HG02943 (cell line): Measurements from ENCODE around the gene PPP1CB.

Source experiments
- ATAC-seq: cut with Tn5 transposase; IDR thresholded peaks from one replicate; pipeline ENCODE4 v1.9.1; 2021; ENCODE audit warnings: mild to moderate bottlenecking, low read depth, moderate library complexity; ENCODE audit not compliant: unreplicated experiment

The PPP1CB gene

DNA sequence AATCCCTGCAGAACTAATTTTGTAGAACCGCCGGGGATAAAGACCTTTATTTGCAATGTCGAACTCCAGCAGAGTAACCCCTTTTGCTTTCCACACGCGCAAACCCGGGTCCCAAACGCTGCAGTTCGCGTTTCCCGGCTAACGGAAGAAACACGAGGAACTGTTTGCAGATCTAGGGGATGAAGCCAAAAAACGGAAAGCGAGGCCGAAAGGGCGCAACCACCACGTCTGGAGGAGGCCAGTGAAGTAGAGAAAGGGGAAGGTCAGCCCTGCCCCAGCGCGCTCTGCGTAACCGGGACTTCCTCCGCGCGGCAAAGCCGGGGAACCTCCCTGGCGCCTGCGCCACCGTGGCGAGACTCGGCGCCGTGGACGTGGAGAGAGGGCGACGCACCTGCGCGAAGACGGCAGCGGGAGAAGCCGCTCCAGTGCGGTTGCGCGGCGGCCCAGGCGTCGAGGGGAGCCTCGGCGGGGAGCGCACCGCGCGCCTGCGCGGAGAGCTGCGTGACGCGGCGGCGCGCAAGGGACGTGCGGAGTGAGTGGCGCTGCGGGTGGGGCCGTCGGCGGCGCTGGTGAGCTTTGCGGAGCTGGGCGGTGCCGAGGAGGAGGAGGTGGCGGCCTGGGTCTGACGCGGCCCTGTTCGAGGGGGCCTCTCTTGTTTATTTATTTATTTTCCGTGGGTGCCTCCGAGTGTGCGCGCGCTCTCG is at the start of gene PPP1CB:
Gene PPP1CB (plus strand): TSS at position 579 of the 704 bp plus-strand sequence. CDS start 295 bp downstream, outside the sequence.
- ATAC-seq = peak; percentile 74

DNA sequence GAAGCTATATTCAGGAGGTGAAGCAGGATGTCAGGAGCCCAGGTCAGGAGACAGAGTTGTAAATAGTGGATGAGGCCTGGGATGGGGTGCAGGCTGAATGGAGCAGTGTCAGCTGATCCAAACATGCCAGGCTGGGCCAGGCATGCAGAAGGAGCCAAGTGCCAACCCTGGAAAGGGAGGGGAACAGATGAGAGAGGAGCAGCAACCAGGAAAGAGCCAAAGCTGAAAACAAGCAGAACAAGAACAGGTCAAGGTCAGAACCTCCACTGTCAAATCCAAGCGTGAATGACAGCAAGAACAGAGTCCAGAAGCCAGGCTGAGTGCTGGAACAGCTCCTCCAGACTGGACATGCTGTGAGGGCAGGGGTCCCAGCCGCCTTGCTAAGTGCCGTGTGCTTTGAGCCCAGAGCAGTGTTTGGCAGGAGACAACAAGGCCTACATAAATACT is 49.2 kb upstream of the PPP1CB start:
- ATAC-seq = no peak

GRCh38 chr2:28702878-28703277 is 48.8 kb upstream of the PPP1CB start:
- ATAC-seq = no peak

GRCh38 chr2:28704621-28705020 is 47.0 kb upstream of the PPP1CB start:
- no peak for ATAC-seq

DNA sequence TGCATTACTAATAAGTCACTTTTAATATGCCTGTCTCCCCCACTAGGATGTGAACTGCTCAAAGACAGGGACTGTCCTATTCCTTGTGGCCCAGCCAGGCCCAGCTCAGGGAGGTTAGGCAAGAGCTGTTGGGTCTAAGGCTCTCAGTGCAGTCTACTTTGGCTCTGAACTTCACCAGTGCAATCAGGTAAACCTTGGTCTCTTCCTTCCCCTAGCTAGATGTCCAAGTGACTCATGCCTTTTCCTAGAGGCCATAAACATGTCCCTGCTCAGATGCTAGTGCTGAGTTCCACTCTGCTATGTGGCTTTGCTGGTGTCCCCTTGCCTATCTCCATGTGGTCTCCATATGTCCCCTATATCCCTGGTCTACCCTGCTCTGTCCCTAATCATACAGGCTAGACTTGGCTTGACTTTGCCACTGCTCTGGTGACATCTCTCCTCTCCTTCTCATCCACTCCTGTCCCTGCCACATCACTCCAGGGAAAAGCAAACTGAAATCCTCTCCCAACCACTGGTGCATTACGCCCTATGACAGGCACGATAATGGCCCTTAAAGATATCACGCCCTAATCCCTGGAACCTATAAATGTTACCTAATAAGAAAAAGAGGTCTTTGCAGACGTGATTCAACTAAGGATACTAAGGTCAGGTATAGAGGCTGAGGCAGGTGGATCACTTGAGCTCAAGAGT is 45.7 kb upstream of the PPP1CB start:
- ATAC-seq = no peak

DNA sequence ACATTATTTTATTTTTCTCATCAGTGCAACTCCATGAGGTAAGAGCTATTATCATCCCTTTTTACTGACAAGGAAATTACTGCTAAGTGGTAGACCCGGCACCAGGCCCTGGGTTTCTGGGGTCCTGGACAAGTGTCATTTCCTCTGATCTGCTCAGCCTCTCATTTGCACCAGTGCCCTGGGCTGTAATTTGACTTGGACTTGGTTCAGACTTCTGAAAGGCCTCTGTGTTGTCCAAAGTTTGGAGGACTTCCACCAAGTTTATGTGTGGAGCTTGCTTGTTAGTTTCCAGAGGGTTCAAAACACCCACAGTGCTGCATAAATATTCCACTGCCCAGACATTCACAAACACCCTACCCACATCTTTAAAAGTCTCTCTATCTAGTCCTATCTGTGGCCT is 44.0 kb upstream of the PPP1CB start:
- ATAC-seq = no peak

GRCh38 chr2:28709101-28709500 is 42.5 kb upstream of the PPP1CB start:
- no peak for ATAC-seq

GRCh38 chr2:28710545-28710944 is 41.1 kb upstream of the PPP1CB start:
- no peak for ATAC-seq

- no peak for ATAC-seq
Measured at GRCh38 chr2:28713577-28714298, 37.9 kb upstream of the PPP1CB start.

- ATAC-seq = no peak
Measured at GRCh38 chr2:28716265-28716865, 35.3 kb upstream of the PPP1CB start.

- no peak for ATAC-seq
Measured at GRCh38 chr2:28717339-28717758, 34.3 kb upstream of the PPP1CB start.

DNA sequence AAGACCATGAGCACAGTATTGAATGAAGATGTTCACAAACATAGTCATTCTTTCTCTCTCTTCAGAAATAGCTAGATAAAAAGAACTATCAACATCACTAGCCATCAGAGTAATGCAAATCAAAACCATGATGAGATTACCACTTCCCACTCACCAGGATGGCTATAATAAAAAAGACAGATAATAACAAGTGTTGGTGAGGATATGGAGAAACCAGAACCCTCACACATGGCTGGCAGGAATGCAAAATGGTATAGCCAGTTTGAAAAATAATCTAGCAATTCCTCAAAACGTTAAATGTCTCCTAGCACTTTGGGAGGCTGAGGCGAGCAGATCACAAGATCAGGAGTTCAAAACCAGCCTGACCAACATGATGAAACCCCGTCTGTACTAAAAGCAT is 31.3 kb upstream of the PPP1CB start:
- ATAC-seq = no peak

GRCh38 chr2:28721601-28722191 is 29.9 kb upstream of the PPP1CB start:
- ATAC-seq = no peak

DNA sequence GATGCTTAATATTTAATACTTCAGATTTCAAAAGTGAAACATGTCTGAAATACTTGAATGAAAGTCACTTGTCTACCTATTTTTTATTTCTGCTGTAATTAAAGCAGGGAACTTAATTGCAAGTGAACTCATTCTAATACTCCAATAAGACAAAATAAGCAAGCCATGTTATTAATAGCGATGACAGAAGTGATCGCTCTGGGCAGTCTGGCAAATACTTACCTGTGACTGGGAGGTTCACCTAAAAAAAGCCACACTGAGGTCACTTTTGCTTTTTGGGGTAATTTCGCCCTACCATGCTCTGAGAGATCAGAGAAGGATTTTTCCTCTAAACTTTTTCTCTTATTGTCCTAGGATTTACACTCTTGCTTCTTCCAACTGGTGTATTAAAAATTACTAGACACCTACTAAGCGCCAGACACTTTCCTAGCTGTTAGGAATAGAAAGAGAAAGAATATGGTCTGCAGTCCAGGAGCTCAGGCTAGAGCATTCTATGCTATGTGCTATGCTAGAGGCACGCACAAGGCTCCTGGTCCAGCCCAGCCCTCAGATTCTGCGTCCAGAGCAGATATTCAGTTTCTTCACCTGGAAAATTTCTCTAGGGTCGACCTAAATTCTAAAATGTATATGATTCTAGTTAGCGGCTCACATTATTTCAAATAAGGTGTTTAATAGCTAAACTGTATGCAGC is 26.5 kb upstream of the PPP1CB start:
- ATAC-seq = no peak

- ATAC-seq = no peak
Measured at GRCh38 chr2:28726177-28726576, 25.5 kb upstream of the PPP1CB start.

GRCh38 chr2:28729698-28730097 is 21.9 kb upstream of the PPP1CB start:
- ATAC-seq = no peak

DNA sequence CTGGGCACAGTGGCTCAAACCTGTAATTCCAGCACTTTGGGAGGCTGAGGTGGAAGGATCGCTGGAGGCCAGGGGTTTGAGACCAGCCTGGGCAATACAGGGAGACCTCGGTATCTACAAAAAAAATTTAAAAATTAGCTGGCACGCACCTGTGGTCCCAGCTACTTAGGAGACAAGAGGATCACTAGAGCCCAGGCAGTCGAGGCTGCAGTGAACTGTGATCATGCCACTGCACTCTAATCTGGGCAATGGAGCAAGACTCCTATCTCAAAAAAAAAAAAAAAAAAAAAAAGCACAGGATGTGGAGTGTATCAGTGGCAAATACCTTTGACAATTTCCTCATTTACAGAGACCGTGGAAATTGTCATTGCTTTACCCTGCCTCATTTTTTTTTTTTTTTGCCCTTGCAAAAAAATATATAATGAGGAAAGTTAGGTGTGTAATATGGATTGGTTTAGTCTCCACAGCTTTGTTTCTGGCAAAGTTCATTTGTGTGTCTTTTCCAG is 20.9 kb upstream of the PPP1CB start:
- no peak for ATAC-seq

DNA sequence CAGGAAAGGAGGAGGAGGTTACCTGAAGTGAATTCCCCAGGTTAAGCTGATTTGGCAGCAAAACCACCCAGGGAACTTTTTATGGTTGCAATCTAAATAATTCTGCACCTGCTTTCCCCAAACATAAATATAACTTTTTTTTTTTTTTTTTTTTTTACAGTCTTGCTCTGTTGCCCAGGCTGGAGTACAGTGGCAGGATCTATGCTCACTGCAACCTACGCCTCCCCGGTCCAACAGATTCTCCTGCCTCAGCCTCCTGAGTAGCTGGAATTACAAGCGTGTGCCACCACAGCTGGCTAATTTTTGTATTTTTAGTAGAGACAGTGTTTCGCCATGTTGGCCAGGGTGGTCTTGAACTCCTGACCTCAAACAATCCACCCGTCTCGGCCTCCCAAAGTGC is 16.1 kb upstream of the PPP1CB start:
- ATAC-seq = no peak

GRCh38 chr2:28736034-28736433 is 15.6 kb upstream of the PPP1CB start:
- ATAC-seq = no peak

DNA sequence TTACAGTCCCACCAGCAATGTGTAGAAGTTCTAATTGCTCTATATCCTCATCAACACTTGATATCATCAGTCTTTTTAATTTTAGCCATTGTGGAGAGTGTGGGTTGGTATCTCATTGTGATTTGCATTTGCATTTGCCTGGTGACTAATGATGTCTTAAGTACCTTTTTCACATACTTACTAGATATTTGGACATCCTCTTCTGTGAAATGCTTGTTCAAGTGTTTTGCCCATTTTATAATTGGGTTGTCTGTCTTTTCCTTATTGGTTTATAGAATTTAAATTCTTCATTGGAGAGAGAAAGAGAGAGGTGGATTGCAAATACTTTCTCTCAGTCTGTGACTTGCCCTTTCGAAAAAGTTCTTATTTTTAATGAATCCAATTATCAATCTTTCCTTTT is 14.0 kb upstream of the PPP1CB start:
- no peak for ATAC-seq
